HCT116 (cell line): Measurements from ENCODE around the gene AEBP1.

Experiments
- CEBPB ChIP-seq: IDR thresholded peaks from 2 replicates; pipeline ENCODE4 v1.6.1; 2012; ENCODE audit warnings: low read depth
- EGR1 ChIP-seq: IDR thresholded peaks from 2 replicates; pipeline ENCODE4 v1.6.1; 2012; ENCODE audit warnings: low read depth
- EZH2 ChIP-seq: fragments of 200-600 bp; sonication (generic); IDR thresholded peaks from 2 replicates; pipeline ENCODE4 v1.6.1; 2017; ENCODE audit warnings: antibody characterized with exemption, mixed run types
- EZH2phosphoT487 ChIP-seq: fragments of 200-600 bp; IDR thresholded peaks from 2 replicates; pipeline ENCODE4 v1.6.1; 2018; ENCODE audit warnings: antibody characterized with exemption, borderline replicate concordance
- FOSL1 ChIP-seq: IDR thresholded peaks from 2 replicates; pipeline ENCODE4 v1.6.1; 2012; ENCODE audit warnings: low read depth
- JUND ChIP-seq: IDR thresholded peaks from 2 replicates; pipeline ENCODE4 v1.6.1; 2012
- POLR2A ChIP-seq: IDR thresholded peaks from 2 replicates; pipeline ENCODE4 v1.7.0; 2011; ENCODE audit warnings: borderline replicate concordance; ENCODE audit not compliant: insufficient read depth, insufficient read length; ENCODE audit errors: extremely low read depth
- POLR2AphosphoS5 ChIP-seq: IDR thresholded peaks from 2 replicates; pipeline ENCODE4 v1.6.1; 2011; ENCODE audit warnings: mild to moderate bottlenecking, low read depth, low read length, moderate library complexity
- RAD21 ChIP-seq: IDR thresholded peaks from 2 replicates; pipeline ENCODE4 v1.6.1; 2012; ENCODE audit warnings: low read depth, mild to moderate bottlenecking
- REST ChIP-seq: IDR thresholded peaks from 2 replicates; pipeline ENCODE4 v1.6.1; 2012; ENCODE audit warnings: low read depth
- TF ChIP-seq, protein P1 (sequence below), 3 experiments: fragments of 200-600 bp in 1 of 3; sonication (generic) in 1 of 3; IDR thresholded peaks in 2 of 3; conservative IDR thresholded peaks in 1 of 3; 2 replicates each; pipeline ENCODE4 v1.5.1; 2012 to 2017; ENCODE audit warnings: low read depth in 2 of 3, low read length in 2 of 3, antibody characterized with exemption in 1 of 3, borderline replicate concordance in 1 of 3, control low read depth in 1 of 3, mild to moderate bottlenecking in 1 of 3, mixed read lengths in 1 of 3, mixed run types in 1 of 3, moderate library complexity in 1 of 3; ENCODE audit not compliant: insufficient read depth in 1 of 3
- TF ChIP-seq, protein P2 (sequence below): IDR thresholded peaks from 2 replicates; pipeline ENCODE4 v1.6.1; 2012
- TF ChIP-seq, protein P3 (sequence below): IDR thresholded peaks from 2 replicates; pipeline ENCODE4 v1.6.1; 2012

DNA sequence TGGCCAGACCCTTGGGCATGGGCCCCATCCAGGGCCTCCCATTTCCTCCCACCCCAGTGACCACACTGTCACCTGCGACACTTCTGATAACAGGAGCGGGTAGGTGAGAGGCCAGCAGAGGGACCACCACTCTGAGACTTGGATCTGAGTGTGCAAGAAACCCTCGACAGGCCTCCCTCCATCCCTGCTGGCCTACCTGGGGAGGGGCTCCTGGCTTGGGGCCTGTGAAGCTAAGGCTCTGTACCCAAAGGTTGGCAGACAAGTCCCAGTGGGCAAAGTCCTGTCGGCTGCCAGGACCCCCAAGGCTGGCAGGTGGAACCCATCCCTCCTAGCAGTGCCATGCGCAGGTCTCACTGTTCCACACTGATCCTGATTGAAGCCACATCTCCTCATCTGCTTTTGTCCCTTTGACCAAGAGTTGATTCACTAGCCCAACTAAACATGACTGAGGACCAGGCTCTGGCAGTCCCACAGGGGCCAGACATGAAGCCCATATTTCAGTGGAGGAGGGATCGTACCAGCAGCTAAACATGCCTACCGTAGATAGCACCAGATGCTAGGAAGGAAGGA lies 37.6 kb upstream of the AEBP1 start:
- TF ChIP-seq, protein P1, sequence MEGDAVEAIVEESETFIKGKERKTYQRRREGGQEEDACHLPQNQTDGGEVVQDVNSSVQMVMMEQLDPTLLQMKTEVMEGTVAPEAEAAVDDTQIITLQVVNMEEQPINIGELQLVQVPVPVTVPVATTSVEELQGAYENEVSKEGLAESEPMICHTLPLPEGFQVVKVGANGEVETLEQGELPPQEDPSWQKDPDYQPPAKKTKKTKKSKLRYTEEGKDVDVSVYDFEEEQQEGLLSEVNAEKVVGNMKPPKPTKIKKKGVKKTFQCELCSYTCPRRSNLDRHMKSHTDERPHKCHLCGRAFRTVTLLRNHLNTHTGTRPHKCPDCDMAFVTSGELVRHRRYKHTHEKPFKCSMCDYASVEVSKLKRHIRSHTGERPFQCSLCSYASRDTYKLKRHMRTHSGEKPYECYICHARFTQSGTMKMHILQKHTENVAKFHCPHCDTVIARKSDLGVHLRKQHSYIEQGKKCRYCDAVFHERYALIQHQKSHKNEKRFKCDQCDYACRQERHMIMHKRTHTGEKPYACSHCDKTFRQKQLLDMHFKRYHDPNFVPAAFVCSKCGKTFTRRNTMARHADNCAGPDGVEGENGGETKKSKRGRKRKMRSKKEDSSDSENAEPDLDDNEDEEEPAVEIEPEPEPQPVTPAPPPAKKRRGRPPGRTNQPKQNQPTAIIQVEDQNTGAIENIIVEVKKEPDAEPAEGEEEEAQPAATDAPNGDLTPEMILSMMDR (IDR thresholded peaks at IDR 0.05 in 2 of 3, conservative IDR thresholded peaks at IDR 0.05 in 1 of 3; ENCODE audit: borderline replicate concordance in 1 of 3, insufficient read depth in 1 of 3, low read depth in 2 of 3, low read length in 2 of 3): no peak
- TF ChIP-seq CEBPB (no peak), JUND (no peak), POLR2AphosphoS5 (peak; percentile 11; the same call in 1 of the 2 replicates), POLR2A (no peak), EZH2phosphoT487 (no peak), EZH2 (no peak), RAD21 (no peak), REST (no peak), EGR1 (no peak), FOSL1 (no peak)
- TF ChIP-seq, protein P2, sequence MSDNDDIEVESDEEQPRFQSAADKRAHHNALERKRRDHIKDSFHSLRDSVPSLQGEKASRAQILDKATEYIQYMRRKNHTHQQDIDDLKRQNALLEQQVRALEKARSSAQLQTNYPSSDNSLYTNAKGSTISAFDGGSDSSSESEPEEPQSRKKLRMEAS: no peak
- TF ChIP-seq, protein P3, sequence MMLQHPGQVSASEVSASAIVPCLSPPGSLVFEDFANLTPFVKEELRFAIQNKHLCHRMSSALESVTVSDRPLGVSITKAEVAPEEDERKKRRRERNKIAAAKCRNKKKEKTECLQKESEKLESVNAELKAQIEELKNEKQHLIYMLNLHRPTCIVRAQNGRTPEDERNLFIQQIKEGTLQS: no peak
